Measurements from ENCODE around the gene ZNF142.
A peak's percentile ranks its signal among the peaks of the same experiment; 100 is the strongest.
"Not testable (repeated sequence)": the region's sequence is repeated elsewhere in the genome, so short reads cannot be mapped to it uniquely, and the experiment has no call there.

Gene ZNF142

DNA sequence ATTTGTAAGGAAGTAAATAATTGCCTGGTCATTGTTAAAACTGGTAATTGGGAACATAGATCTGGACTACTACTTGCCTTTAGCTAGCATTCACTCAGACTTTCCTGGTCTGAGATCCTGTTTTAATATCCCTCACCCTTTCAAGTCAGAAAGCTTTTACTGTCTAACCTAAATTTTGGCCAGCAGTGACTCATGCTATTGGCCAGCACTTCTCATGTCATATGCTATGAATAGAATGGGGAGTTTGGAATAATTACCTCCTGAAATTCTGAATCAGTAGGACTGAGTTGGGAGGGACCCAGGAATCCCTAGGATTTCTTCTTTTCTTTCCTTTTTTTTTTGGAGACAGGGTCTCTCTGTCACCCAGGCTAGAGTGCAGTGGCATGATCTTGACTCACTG lies 31.8 kb upstream of the ZNF142 start:
- H3K4me3 ChIP-seq (ENCODE audit: control insufficient read depth, low read depth, low read length) = no peak overlapping the region
- TF ChIP-seq, protein P1, sequence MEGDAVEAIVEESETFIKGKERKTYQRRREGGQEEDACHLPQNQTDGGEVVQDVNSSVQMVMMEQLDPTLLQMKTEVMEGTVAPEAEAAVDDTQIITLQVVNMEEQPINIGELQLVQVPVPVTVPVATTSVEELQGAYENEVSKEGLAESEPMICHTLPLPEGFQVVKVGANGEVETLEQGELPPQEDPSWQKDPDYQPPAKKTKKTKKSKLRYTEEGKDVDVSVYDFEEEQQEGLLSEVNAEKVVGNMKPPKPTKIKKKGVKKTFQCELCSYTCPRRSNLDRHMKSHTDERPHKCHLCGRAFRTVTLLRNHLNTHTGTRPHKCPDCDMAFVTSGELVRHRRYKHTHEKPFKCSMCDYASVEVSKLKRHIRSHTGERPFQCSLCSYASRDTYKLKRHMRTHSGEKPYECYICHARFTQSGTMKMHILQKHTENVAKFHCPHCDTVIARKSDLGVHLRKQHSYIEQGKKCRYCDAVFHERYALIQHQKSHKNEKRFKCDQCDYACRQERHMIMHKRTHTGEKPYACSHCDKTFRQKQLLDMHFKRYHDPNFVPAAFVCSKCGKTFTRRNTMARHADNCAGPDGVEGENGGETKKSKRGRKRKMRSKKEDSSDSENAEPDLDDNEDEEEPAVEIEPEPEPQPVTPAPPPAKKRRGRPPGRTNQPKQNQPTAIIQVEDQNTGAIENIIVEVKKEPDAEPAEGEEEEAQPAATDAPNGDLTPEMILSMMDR (conservative IDR thresholded peaks at IDR 0.05; ENCODE audit: control insufficient read depth, insufficient read depth, low read depth, low read length) = no peak
- DNase-seq (ENCODE audit: low read depth) = peak; percentile 69

DNA sequence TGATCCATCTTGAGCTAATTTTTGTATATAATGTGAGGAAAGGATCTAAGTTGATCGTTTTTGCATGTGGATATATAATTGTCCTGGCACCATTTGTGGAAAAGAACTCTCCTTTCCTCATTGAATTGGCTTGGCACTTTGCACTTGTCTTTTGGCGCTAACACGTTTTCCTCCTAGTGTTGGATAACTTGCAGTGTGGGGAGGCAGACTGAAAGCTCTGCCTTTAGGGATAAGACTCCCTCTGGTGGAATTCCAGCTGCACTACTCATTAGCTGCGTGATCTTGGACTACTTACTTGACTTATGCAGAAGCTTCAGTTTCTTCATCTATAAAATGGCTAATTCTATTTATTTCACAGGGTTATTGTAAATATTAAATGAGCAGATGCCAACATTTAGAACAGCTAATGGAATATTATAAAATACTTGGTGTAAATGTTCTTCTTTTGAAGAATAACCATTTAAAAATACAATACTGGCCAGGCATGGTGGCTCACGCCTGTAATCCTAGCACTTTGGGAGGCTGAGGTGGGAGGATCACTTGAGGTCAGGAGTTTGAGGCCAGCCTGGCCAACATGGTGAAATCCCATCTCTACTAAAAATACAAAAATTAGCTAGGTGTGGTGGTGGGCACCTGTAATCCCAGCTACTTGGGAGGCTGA lies 28.1 kb upstream of the ZNF142 start:
- H3K4me3 ChIP-seq (ENCODE audit: control insufficient read depth, low read depth, low read length) = not testable (repeated sequence)
- TF ChIP-seq, protein P1 (conservative IDR thresholded peaks at IDR 0.05; ENCODE audit: control insufficient read depth, insufficient read depth, low read depth, low read length) = peak; percentile 96
- peak; percentile 82 for DNase-seq (ENCODE audit: low read depth)

DNA sequence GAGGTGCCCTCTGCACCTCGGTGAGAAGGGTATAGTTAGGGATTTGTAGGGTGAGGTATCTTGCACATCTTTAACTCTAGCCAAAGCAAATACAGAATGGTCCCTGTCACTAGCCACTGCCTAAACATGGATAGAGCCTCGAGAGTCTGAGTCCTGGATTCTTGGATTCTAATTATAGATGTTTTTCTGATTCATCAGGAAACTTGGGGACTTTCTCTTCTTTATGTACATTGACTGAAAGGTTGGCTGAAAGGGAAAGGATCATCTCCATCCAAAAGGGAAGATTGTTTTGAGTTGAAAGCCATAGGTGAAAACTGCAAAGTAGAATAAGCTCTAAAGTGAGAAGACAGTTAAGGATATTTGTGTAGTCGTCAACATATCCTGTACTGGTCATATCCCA lies 20.6 kb upstream of the ZNF142 start:
- H3K4me3 ChIP-seq (ENCODE audit: control insufficient read depth, low read depth, low read length) = no peak overlapping the region
- no peak for DNase-seq (ENCODE audit: low read depth)
- TF ChIP-seq, protein P1 (conservative IDR thresholded peaks at IDR 0.05; ENCODE audit: control insufficient read depth, insufficient read depth, low read depth, low read length) = no peak

DNA sequence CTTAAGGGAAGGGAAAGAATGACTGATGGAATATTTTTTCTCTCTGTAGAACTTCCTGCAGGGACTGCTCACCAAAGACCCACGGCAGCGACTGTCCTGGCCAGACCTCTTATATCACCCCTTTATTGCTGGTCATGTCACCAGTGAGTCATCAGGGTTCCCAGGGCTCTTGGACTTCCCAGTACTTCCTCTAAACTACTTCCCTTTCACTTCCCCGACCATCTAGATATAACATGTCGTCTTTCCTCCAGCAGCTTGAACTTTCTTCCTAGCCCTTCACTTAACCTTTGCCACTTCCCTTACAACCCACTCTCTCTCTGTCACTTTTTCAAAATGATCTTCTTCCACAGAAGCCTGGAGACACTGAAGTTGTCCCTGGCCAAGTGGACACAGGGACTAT lies 19.7 kb upstream of the ZNF142 start:
- TF ChIP-seq, protein P1 (conservative IDR thresholded peaks at IDR 0.05; ENCODE audit: control insufficient read depth, insufficient read depth, low read depth, low read length) = no peak
- H3K4me3 ChIP-seq (ENCODE audit: control insufficient read depth, low read depth, low read length) = no peak overlapping the region
- DNase-seq (ENCODE audit: low read depth) = peak; percentile 48

DNA sequence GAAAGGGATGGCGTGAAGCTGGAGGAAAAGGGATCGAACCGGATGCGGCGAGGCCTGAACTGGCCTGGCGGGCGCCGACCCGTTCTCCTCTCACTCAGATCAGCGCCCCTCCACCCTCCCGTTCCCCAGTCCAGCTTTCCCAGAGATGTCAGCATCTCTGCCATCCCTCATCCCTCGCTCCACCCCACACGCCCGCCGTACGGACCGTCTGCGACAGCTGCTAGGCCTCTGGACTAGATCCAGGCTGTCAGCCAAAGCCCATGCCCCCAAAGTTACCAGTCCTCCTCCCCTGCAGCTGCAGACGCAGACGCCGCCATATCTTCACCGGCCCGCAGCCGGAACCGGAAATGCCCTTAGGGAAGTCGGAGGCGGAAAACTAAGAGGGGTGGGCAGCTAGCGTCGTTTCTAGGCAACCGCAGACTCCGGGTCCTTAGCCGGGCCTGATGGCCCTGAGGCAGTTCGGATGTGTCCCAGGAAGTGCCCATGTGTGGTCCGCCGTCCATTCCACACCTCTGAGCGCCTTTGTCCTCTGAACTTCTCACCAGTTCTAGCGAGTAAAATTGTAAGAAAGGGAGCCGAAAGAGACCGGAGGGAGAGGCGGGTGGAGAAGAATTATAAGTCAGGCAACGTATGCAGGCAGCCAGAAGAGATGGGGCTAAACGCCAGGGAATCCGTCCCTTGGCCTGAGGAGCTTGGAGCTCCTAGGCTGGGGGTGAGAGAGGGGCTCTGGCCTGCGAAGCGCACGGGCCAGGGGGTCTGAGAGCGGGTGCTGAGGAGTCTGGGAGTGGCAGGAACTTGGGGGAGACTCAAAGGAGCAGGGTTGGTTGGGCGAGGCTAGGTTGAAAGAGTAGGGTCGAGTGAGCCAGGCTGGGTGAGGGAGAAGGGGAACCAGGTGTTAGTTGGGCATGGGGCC lies 12.5 kb upstream of the ZNF142 start, which contains the start of the genes RNF25 and STK36:
Gene RNF25 (minus strand): TSS at position 349 of the 913 bp plus-strand sequence. CDS start 32 bp downstream, at position 317.
Gene STK36 (plus strand): TSS at position 433 of the 913 bp plus-strand sequence. CDS start 744 bp downstream, outside the sequence.
- H3K4me3 ChIP-seq (ENCODE audit: control insufficient read depth, low read depth, low read length) = peak within 1 kb of the TSS; percentile 90
- peak; percentile 88 for DNase-seq (ENCODE audit: low read depth)
- TF ChIP-seq, protein P1 (conservative IDR thresholded peaks at IDR 0.05; ENCODE audit: control insufficient read depth, insufficient read depth, low read depth, low read length) = no peak

DNA sequence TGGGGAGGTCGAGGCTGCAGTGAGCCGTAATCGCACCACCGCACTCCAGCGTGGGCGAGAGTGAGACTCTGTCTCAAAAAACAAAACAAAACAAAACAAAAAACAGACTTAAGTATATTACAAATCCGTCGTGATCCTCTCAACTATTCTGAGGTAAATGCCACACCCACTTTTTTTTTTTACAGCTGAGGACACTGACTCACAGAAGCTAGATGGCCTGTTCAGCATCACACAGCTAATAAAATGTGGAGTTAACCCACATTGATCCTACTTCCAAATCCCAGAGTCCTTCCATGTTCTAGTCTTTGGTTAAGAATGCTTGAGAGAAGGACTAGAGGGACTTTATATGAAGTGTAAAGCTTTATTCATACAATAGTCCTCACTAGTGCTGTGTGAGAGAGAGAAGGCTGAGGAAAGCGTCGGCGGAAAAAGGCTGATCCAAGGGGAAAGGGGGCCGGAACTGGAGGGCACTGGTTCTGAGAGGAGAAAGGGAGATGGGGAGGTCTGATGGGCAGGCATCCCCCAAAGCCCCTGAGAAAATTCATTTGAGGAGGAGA lies 11.8 kb upstream of the ZNF142 start:
- peak; percentile 49 for DNase-seq (ENCODE audit: low read depth)
- TF ChIP-seq, protein P1 (conservative IDR thresholded peaks at IDR 0.05; ENCODE audit: control insufficient read depth, insufficient read depth, low read depth, low read length) = no peak
- H3K4me3 ChIP-seq (ENCODE audit: control insufficient read depth, low read depth, low read length) = peak overlapping the region; percentile 90

All from fibroblast of mammary gland (primary cell).